HG02678 (cell line): ENCODE measurements around the gene PACSIN2.

Experiments
- ATAC-seq: cut with Tn5 transposase; IDR thresholded peaks from one replicate; pipeline ENCODE4 v1.9.1; 2021; ENCODE audit warnings: mild to moderate bottlenecking, moderate library complexity; ENCODE audit not compliant: unreplicated experiment

PACSIN2 gene

GRCh38 chr22:42868751-42869251 is 146.1 kb downstream of the PACSIN2 start:
- no peak for ATAC-seq

GRCh38 chr22:42866100-42866499 is 148.8 kb downstream of the PACSIN2 start:
- no peak for ATAC-seq

GRCh38 chr22:42865536-42865935 is 149.4 kb downstream of the PACSIN2 start:
- no peak for ATAC-seq

- ATAC-seq: no peak
Measured at GRCh38 chr22:42863349-42863961, 151.5 kb downstream of the PACSIN2 start.

GRCh38 chr22:42862045-42862734 is 152.8 kb downstream of the PACSIN2 start:
- ATAC-seq: no peak

- no peak for ATAC-seq
Measured at GRCh38 chr22:42860968-42861367, 154.0 kb downstream of the PACSIN2 start.

- ATAC-seq: no peak
Measured at GRCh38 chr22:42857845-42858481, 157.0 kb downstream of the PACSIN2 start.

- peak; percentile 81 for ATAC-seq
Measured at GRCh38 chr22:42856865-42857704, 157.9 kb downstream of the PACSIN2 start, which contains the start of gene ARFGAP3. Gene ARFGAP3, minus strand, starts transcription at chr22:42857273. Its CDS starts 91 bp downstream, at chr22:42857182.

GRCh38 chr22:42856179-42856864 is 158.6 kb downstream of the PACSIN2 start:
- ATAC-seq: peak; percentile 23

GRCh38 chr22:42855721-42856120 is 159.2 kb downstream of the PACSIN2 start:
- no peak for ATAC-seq

- ATAC-seq: no peak
Measured at GRCh38 chr22:42855211-42855610, 159.7 kb downstream of the PACSIN2 start.

GRCh38 chr22:42848941-42849550 is 165.9 kb downstream of the PACSIN2 start:
- ATAC-seq: no peak

- ATAC-seq: no peak
Measured at GRCh38 chr22:42847110-42847509, 167.8 kb downstream of the PACSIN2 start.

- ATAC-seq: no peak
Measured at GRCh38 chr22:42844756-42845155, 170.2 kb downstream of the PACSIN2 start.

GRCh38 chr22:42842658-42843370 is 172.1 kb downstream of the PACSIN2 start:
- ATAC-seq: no peak

- ATAC-seq: no peak
Measured at GRCh38 chr22:42841444-42841843, 173.5 kb downstream of the PACSIN2 start.

- no peak for ATAC-seq
Measured at GRCh38 chr22:42837556-42837955, 177.4 kb downstream of the PACSIN2 start.

- ATAC-seq: no peak
Measured at GRCh38 chr22:42836026-42836425, 178.9 kb downstream of the PACSIN2 start.
